Glutamatergic neuron (in vitro differentiated cells): ENCODE results near the gene DHDDS. TPM values are rescaled to one million over a fixed set of nuclear protein-coding genes. Genes with fewer than 3 reads are reported as not detected.

Experiments
- DNase-seq: peaks from one replicate; pipeline ENCODE4 v3.0.0; 2022
- H3K27ac Mint-ChIP-seq: one replicate; pipeline ENCODE4 v1.8.0; 2020; ENCODE audit warnings: mild to moderate bottlenecking, mixed read lengths, inconsistent platforms; ENCODE audit not compliant: unreplicated experiment
- H3K27me3 Mint-ChIP-seq: one replicate; pipeline ENCODE4 v1.8.0; 2020; ENCODE audit warnings: mild to moderate bottlenecking, moderate library complexity, mixed read lengths, inconsistent platforms; ENCODE audit not compliant: unreplicated experiment
- H3K36me3 Mint-ChIP-seq: one replicate; pipeline ENCODE4 v1.8.0; 2020; ENCODE audit warnings: mild to moderate bottlenecking, mixed read lengths, inconsistent platforms; ENCODE audit not compliant: unreplicated experiment
- H3K4me1 Mint-ChIP-seq: one replicate; pipeline ENCODE4 v1.8.0; 2020; ENCODE audit warnings: mild to moderate bottlenecking, low read depth, mixed read lengths, inconsistent platforms; ENCODE audit not compliant: unreplicated experiment
- H3K4me3 Mint-ChIP-seq: one replicate; pipeline ENCODE4 v1.8.0; 2020; ENCODE audit warnings: mild to moderate bottlenecking, mixed read lengths, inconsistent platforms; ENCODE audit not compliant: unreplicated experiment
- H3K9me3 Mint-ChIP-seq: one replicate; pipeline ENCODE4 v1.8.0; 2020; ENCODE audit warnings: mild to moderate bottlenecking, moderate library complexity, mixed read lengths, inconsistent platforms; ENCODE audit not compliant: unreplicated experiment
- CTCF ChIP-seq: fragments of 200-600 bp; sonication (generic); IDR thresholded peaks from one replicate; pipeline ENCODE4 v1.5.0; 2021; ENCODE audit not compliant: partially characterized antibody, unreplicated experiment
- total RNA-seq: library from RNA; stranded (reverse); fragmentation: NEBNext Ultra II Directional; extraction: Animal tissue kit (Norgen Biotek cat#: 25700); gene quantifications from one replicate; pipeline ENCODE4 v1.2.1, GENCODE V29; 2021; ENCODE audit not compliant: unreplicated experiment

DHDDS gene
- total RNA-seq, 1 donor from 2014 or later, result 64.6 TPM

GRCh38 chr1:26389604-26390247 lies 42.4 kb upstream of the DHDDS start:
- Mint-ChIP-seq H3K36me3 (no peaks in the 10 kb centered on the region), H3K4me1 (peaks cover 9% of the 10 kb centered on the region), H3K9me3 (peaks cover 3% of the 10 kb centered on the region), H3K27ac (no peak overlapping the region), H3K27me3 (no peaks in the 10 kb centered on the region), H3K4me3 (no peak overlapping the region)
- no peak for DNase-seq
- no peak for TF ChIP-seq CTCF

- H3K4me3 Mint-ChIP-seq, result peak overlapping the region; percentile 21
- peak; percentile 45 for TF ChIP-seq CTCF
- DNase-seq, result peak; percentile 29
- H3K27me3 Mint-ChIP-seq, result no peaks in the 10 kb centered on the region
- H3K36me3 Mint-ChIP-seq, result no peaks in the 10 kb centered on the region
- H3K27ac Mint-ChIP-seq, result no peak overlapping the region
- H3K9me3 Mint-ChIP-seq, result peaks cover 3% of the 10 kb centered on the region
- peaks cover 9% of the 10 kb centered on the region for H3K4me1 Mint-ChIP-seq
These were observed 40.7 kb upstream of the DHDDS start for GRCh38 chr1:26391450-26391849.

- Mint-ChIP-seq H3K36me3 (no peaks in the 10 kb centered on the region), H3K4me1 (peaks cover 7% of the 10 kb centered on the region), H3K4me3 (no peak overlapping the region), H3K9me3 (peaks cover 1% of the 10 kb centered on the region), H3K27me3 (no peaks in the 10 kb centered on the region), H3K27ac (no peak overlapping the region)
- no peak for DNase-seq
- no peak for TF ChIP-seq CTCF
These were observed 36.4 kb upstream of the DHDDS start for GRCh38 chr1:26395754-26396153.

DNA sequence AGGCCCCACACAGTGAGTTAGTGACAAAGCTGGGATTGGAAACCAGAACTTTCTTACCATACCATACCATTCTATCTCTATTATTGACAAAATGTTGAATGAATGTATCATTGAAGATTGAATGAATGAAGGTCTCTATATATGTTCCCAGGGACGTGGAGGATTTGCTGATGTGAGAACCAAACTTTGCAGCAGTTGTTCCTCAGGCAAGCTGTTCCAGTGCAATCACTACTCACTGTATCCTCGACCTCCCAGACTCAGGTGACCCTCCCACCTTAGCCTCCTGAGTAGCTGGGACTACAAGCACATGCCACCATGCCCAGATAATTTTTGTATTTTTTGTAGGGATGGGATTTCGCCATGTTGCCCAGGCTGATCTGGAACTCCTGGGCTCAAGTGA lies 33.1 kb upstream of the DHDDS start:
- no peak for DNase-seq
- Mint-ChIP-seq H3K36me3 (no peaks in the 10 kb centered on the region), H3K4me3 (no peak overlapping the region), H3K4me1 (no peaks in the 10 kb centered on the region), H3K9me3 (peaks cover 1% of the 10 kb centered on the region), H3K27ac (no peak overlapping the region), H3K27me3 (peaks cover under 1% of the 10 kb centered on the region)
- TF ChIP-seq CTCF, result no peak

GRCh38 chr1:26401891-26402290 lies 30.2 kb upstream of the DHDDS start:
- no peak for TF ChIP-seq CTCF
- Mint-ChIP-seq H3K27me3 (peaks cover 2% of the 10 kb centered on the region), H3K27ac (no peak overlapping the region), H3K4me1 (no peaks in the 10 kb centered on the region), H3K9me3 (no peaks in the 10 kb centered on the region), H3K4me3 (no peak overlapping the region), H3K36me3 (no peaks in the 10 kb centered on the region)
- DNase-seq, result no peak
